ENCODE measurements around the gene LYRM9. TPM values are rescaled to one million over a fixed set of nuclear protein-coding genes. Genes with fewer than 3 reads are reported as not detected.

The LYRM9 gene
- total and polyA plus RNA-seq, 9 of the 15 experiments (the other 6 are each of a cell fraction or from before 2014, with no cell fraction given): 0.98 to 4.7 (median 1.8) TPM

DNA sequence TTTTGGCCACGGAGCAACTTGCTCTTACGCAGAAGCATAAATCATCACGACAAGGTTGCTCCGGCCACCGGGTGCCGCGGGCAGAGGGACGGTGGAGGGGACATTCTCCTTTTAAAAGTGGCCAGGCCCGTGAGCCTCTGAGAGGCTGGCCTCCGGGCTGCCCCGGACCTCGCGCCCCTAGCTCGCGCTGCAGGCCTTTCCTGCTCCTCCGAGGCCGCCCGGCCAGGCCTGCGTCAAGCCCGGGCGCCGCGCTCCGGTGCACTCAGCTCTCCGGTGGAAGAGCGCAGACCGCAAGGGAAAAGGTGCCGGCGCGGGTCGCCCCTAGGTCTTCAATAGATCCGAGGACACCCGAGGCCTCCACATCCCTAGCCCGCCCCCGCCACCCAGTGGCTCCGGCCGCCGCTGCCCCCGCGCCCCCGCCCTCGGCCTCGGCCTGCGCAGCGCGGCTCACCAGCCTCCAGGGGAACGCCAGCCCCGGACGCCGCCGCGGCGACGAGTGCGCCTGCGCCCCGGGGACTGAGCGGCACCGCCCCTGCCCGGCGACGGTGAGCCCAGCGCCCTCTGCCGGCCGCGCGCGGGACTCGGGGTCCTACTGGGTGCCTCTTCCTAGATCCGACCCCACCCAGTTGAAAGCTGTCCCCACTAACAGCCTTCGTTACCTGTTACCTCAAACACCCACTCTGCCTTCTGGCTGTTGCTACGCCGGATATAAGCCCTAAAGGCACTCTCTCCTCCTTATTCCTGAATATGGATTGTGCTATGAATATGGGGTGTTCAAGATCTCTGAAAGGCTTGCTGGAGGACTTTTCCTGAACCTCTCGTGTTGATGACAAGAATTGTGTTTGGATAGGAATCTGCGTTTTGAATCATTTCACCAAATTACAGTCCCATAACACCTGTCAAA lies at the start of gene LYRM9 (continued):
- TF ChIP-seq ZKSCAN1 (IDR thresholded peaks at IDR 0.05; ENCODE audit: low read depth, low read length) (peak; percentile 100), NR2F6 (CRISPR knock-in tag; IDR thresholded peaks at IDR 0.05) (no peak), STAT5A (IDR thresholded peaks at IDR 0.05; ENCODE audit: borderline replicate concordance, low read length) (no peak), CBX5 (IDR thresholded peaks at IDR 0.05; ENCODE audit: borderline replicate concordance, low read depth) (no peak), WHSC1 (IDR thresholded peaks at IDR 0.05; ENCODE audit: low read length) (no peak), U2AF1 (optimal IDR thresholded peaks at IDR 0.05; ENCODE audit: low read depth, low read length) (peak; percentile 54), THRB (CRISPR knock-in tag; conservative IDR thresholded peaks at IDR 0.05) (0 out of 2 replicates have a peak, but pooled peaks have one; percentile 37), CCNT2 (IDR thresholded peaks at IDR 0.05; ENCODE audit: borderline replicate concordance, extremely low read depth, insufficient read length, low read depth, low read length) (peak; percentile 79), ZKSCAN8 (CRISPR knock-in tag; IDR thresholded peaks at IDR 0.05) (no peak), RBM14 (IDR thresholded peaks at IDR 0.05; ENCODE audit: borderline replicate concordance, insufficient read depth, low read depth, low read length) (no peak), SETDB1 (IDR thresholded peaks at IDR 0.05; ENCODE audit: low read length) (no peak), FOXJ3 (CRISPR knock-in tag; IDR thresholded peaks at IDR 0.05) (no peak), DPF2 (IDR thresholded peaks at IDR 0.05) (peak; percentile 19; the same call in 1 of the 2 replicates)
- TF ChIP-seq, protein P1, sequence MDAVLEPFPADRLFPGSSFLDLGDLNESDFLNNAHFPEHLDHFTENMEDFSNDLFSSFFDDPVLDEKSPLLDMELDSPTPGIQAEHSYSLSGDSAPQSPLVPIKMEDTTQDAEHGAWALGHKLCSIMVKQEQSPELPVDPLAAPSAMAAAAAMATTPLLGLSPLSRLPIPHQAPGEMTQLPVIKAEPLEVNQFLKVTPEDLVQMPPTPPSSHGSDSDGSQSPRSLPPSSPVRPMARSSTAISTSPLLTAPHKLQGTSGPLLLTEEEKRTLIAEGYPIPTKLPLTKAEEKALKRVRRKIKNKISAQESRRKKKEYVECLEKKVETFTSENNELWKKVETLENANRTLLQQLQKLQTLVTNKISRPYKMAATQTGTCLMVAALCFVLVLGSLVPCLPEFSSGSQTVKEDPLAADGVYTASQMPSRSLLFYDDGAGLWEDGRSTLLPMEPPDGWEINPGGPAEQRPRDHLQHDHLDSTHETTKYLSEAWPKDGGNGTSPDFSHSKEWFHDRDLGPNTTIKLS (IDR thresholded peaks at IDR 0.05; ENCODE audit: borderline replicate concordance, low read depth): no peak
- TF ChIP-seq, protein P2, sequence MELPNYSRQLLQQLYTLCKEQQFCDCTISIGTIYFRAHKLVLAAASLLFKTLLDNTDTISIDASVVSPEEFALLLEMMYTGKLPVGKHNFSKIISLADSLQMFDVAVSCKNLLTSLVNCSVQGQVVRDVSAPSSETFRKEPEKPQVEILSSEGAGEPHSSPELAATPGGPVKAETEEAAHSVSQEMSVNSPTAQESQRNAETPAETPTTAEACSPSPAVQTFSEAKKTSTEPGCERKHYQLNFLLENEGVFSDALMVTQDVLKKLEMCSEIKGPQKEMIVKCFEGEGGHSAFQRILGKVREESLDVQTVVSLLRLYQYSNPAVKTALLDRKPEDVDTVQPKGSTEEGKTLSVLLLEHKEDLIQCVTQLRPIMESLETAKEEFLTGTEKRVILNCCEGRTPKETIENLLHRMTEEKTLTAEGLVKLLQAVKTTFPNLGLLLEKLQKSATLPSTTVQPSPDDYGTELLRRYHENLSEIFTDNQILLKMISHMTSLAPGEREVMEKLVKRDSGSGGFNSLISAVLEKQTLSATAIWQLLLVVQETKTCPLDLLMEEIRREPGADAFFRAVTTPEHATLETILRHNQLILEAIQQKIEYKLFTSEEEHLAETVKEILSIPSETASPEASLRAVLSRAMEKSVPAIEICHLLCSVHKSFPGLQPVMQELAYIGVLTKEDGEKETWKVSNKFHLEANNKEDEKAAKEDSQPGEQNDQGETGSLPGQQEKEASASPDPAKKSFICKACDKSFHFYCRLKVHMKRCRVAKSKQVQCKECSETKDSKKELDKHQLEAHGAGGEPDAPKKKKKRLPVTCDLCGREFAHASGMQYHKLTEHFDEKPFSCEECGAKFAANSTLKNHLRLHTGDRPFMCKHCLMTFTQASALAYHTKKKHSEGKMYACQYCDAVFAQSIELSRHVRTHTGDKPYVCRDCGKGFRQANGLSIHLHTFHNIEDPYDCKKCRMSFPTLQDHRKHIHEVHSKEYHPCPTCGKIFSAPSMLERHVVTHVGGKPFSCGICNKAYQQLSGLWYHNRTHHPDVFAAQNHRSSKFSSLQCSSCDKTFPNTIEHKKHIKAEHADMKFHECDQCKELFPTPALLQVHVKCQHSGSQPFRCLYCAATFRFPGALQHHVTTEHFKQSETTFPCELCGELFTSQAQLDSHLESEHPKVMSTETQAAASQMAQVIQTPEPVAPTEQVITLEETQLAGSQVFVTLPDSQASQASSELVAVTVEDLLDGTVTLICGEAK (IDR thresholded peaks at IDR 0.05): no peak
- TF ChIP-seq, protein P2 (CRISPR knock-in tag; IDR thresholded peaks at IDR 0.05): no peak

Data from K562 (cell line).